ENCODE data around the gene IMP3.

Gene IMP3

DNA sequence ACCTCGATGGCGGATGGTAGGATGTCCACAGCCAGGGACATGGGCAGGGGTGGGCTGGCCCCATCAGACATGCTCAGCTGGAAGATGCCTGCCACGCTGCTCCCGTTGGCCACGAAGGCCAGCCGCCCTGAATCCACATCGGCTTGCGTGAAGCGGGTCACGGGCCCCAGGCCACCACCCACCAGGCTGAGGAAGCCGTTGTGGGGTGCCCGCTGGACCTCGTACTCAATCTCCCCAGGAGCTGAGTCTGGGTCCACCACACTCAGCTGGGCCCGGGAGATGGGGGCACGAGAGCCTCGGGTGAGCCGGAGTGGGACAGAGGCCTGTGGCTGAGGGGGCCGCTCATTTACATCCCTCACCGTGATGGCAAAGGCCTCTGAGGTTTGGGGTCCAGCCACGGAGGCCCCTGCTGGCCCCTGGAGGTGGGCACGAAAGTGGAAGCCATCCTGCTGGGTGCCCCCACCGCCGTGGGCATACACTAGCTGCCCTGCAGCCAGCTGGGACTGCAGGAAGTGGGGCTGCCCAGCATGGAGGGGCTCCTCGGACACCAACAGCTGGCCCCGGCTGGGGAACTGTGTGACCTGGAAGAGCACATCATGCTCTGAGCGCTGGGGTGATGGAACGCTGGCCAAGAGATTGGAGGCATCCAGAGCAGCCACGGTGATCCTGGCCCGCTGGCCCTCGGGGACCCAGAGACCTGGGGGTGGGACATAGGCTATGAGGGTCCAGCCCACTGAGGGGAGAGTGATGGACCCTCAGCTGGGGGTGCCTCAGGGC lies 36.9 kb upstream of the IMP3 start:
- no peak for DNase-seq (ENCODE audit: low read depth)
- H3K4me3 ChIP-seq (ENCODE audit: low read length) = no peak overlapping the region
- TF ChIP-seq, protein P1, sequence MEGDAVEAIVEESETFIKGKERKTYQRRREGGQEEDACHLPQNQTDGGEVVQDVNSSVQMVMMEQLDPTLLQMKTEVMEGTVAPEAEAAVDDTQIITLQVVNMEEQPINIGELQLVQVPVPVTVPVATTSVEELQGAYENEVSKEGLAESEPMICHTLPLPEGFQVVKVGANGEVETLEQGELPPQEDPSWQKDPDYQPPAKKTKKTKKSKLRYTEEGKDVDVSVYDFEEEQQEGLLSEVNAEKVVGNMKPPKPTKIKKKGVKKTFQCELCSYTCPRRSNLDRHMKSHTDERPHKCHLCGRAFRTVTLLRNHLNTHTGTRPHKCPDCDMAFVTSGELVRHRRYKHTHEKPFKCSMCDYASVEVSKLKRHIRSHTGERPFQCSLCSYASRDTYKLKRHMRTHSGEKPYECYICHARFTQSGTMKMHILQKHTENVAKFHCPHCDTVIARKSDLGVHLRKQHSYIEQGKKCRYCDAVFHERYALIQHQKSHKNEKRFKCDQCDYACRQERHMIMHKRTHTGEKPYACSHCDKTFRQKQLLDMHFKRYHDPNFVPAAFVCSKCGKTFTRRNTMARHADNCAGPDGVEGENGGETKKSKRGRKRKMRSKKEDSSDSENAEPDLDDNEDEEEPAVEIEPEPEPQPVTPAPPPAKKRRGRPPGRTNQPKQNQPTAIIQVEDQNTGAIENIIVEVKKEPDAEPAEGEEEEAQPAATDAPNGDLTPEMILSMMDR (IDR thresholded peaks at IDR 0.05; ENCODE audit: insufficient read depth, low read depth, low read length, missing control alignments) = no peak

DNA sequence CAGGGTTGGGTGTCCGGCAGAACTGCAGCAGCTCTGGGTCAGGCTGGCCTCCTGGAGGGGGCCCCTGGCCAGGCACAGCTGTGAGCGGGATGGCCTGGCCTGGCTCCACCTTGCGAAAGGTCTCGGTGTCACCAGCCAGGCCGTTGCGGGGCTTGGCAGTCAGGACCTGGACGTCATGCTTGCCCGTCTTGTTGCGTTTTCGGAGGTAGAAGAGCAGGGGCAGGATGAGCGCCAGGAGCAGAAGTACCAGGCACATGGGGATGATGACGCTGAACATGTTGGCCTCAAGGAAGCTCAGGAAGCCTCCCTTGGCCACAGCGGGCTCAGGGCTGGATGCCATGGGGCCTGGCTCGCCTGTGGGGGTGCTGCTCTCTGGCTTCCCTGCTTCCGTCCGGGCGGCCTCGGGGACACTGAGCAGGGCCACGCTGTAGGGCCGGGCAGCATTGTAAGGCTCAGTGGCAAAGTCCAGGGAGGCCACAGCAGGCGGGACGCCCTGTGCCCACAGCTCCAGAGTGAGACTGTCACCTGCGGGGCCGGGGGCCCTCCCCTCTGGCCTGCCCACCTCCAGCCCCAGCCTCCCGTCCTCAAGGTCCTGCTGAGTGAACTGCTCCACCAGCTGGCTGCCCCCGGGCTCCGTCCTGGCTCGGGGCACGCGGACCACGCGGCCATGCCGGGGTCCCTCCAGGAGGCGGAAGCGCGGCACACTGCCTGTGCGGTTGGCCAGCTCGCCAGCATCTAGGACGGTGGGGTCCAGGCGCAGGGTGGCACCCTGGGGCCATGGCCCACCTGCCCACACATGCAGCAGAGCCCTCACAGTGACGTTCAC lies 35.8 kb upstream of the IMP3 start:
- TF ChIP-seq, protein P1 (IDR thresholded peaks at IDR 0.05; ENCODE audit: insufficient read depth, low read depth, low read length, missing control alignments) = no peak
- H3K4me3 ChIP-seq (ENCODE audit: low read length) = no peak overlapping the region
- no peak for DNase-seq (ENCODE audit: low read depth)

DNA sequence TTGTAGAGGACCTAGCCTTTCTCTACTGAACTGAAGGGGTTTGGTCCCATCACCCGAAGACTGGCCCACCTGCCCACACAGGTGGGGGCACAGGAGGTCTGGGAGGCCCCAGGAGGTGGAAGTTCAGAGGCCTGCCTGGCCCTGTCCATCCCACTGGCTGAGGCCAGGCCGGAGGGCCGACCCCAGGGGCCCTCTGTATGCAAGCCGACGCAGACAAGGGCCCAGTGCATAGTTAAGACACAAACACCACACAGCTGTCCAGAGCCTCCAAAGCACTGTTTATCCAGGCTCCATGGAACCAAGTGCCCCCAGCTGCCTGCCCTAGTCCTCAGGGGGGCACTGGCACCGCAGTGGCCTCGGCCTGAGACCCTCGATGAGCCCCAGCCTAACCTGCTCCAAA lies 34.3 kb upstream of the IMP3 start:
- no peak overlapping the region for H3K4me3 ChIP-seq (ENCODE audit: low read length)
- DNase-seq (ENCODE audit: low read depth) = no peak
- TF ChIP-seq, protein P1 (IDR thresholded peaks at IDR 0.05; ENCODE audit: insufficient read depth, low read depth, low read length, missing control alignments) = no peak

DNA sequence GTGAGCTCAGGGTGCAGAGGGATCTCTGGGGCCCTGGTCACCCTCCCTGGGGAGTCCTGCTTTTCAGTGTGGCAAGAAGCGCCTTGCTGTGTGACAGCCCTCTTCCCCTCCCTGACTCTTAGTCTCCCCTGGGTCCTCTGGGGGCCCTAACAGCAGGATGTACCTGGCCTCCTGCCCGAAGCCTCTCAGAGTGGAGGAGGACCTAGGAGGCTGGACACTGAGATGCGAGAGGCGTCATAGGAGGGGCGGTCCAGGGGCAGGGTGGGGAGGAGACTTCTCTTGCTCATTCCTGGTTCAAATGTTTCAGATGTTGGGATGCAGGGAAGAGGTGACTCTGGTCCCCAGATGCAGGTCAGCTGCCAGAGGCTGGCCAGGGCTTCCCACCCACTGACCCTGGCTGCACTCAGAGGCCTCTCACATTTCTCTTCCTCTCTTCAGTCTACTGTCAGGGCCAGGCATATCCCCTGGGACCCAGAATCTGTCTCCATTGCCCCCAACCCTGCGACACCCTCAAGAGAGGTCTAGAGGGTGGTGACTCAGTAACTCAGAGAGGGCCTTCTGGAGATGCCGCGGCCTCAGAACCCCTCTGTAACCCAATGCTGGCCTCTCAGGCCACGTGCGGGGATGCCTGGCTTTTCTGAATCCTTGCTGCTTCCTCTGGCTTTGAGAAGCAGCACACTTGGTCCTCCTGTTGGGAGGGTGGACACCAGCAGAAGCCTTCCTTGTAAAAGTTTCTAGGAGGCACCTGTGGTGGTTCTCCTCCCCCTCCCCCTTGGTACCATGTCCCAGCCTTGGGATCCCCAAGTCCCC lies 33.6 kb upstream of the IMP3 start:
- peak; percentile 64 for DNase-seq (ENCODE audit: low read depth)
- no peak overlapping the region for H3K4me3 ChIP-seq (ENCODE audit: low read length)
- TF ChIP-seq, protein P1 (IDR thresholded peaks at IDR 0.05; ENCODE audit: insufficient read depth, low read depth, low read length, missing control alignments) = no peak

DNA sequence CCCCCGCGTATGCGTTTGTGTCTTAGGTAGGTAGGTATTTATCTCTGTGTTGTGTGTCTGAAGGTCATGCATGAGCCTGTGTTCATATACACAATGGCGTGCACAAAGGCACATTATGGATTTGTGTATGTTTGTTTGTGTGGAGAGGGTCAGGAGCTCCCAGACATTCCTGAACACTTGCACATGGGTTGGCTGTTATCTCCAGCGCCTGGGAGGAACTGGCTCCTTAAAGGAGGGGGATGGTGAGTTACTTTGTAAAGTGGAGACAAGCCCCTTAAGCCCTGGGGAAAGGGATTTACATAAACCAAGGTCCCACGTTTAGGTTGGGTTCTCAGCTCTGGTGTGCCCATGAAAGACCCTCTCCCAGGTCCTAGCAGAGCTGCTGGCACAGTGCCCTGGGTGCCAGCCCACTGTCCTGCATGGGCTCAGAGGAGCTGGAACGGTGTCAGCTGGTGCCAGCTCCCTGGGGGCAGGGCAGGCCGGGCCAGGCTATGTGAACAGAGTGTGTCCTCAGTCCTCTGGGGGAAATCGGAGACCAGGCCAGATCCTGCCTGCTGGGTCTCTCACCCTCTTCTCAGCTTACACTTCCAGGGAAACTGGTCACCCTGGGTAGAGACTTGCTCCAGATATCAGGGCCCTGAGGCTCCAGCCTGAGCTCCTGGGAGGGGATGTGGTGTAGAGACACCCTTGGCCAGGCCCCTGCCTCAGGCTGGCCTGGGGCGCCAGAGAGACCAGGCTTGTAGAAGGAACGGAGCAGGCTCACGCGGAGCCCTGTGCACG lies 32.8 kb upstream of the IMP3 start:
- DNase-seq (ENCODE audit: low read depth) = peak; percentile 72
- no peak overlapping the region for H3K4me3 ChIP-seq (ENCODE audit: low read length)
- TF ChIP-seq, protein P1 (IDR thresholded peaks at IDR 0.05; ENCODE audit: insufficient read depth, low read depth, low read length, missing control alignments) = no peak

Measured in epithelial cell of esophagus (primary cell).